ENCODE measurements around the gene GPHN.

GPHN gene

GRCh38 chr14:66859063-66859671, 351.2 kb downstream of the GPHN start:
- Histone ChIP-seq H3K27ac (ENCODE audit: low read depth, low read length, poor library complexity, severe bottlenecking) (no peak overlapping the region), H3K9me3 (ENCODE audit: low read length) (no peaks in the 10 kb centered on the region), H3K9me2 (ENCODE audit: low read depth, low read length) (no peaks in the 10 kb centered on the region), H2AFZ (ENCODE audit: low read length) (no peak overlapping the region), H3K36me3 (ENCODE audit: insufficient read depth, low read length) (no peaks in the 10 kb centered on the region), H3K79me2 (ENCODE audit: insufficient read depth, low read length) (no peaks in the 10 kb centered on the region), H3K9ac (ENCODE audit: low read length) (no peak overlapping the region), H3K4me3 (ENCODE audit: low read depth, low read length, poor library complexity, severe bottlenecking) (no peak overlapping the region), H4K20me1 (ENCODE audit: insufficient read depth, low read length) (no peaks in the 10 kb centered on the region), H3K27me3 (ENCODE audit: insufficient read depth, low read length) (no peaks in the 10 kb centered on the region), H3K4me1 (ENCODE audit: insufficient read depth, low read length, severe bottlenecking) (no peaks in the 10 kb centered on the region), H3F3A (ENCODE audit: insufficient read depth, low read length) (no peaks in the 10 kb centered on the region), H3K4me2 (ENCODE audit: low read length) (no peak overlapping the region)
- TF ChIP-seq CTCF (IDR thresholded peaks at IDR 0.05; ENCODE audit: low read length) (no peak), EZH2 (IDR thresholded peaks at IDR 0.05; ENCODE audit: borderline replicate concordance, low read length) (no peak)

GRCh38 chr14:66881596-66881995, 373.6 kb downstream of the GPHN start:
- Histone ChIP-seq H3K36me3 (ENCODE audit: insufficient read depth, low read length) (no peaks in the 10 kb centered on the region), H2AFZ (ENCODE audit: low read length) (no peak overlapping the region), H3K4me1 (ENCODE audit: insufficient read depth, low read length, severe bottlenecking) (no peaks in the 10 kb centered on the region), H3K9ac (ENCODE audit: low read length) (no peak overlapping the region), H3K4me3 (ENCODE audit: low read depth, low read length, poor library complexity, severe bottlenecking) (no peak overlapping the region), H3K27ac (ENCODE audit: low read depth, low read length, poor library complexity, severe bottlenecking) (no peak overlapping the region), H3K9me3 (ENCODE audit: low read length) (no peaks in the 10 kb centered on the region), H3K9me2 (ENCODE audit: low read depth, low read length) (no peaks in the 10 kb centered on the region), H3K79me2 (ENCODE audit: insufficient read depth, low read length) (no peaks in the 10 kb centered on the region), H3K4me2 (ENCODE audit: low read length) (no peak overlapping the region), H3F3A (ENCODE audit: insufficient read depth, low read length) (no peaks in the 10 kb centered on the region), H3K27me3 (ENCODE audit: insufficient read depth, low read length) (no peaks in the 10 kb centered on the region), H4K20me1 (ENCODE audit: insufficient read depth, low read length) (no peaks in the 10 kb centered on the region)
- TF ChIP-seq EZH2 (IDR thresholded peaks at IDR 0.05; ENCODE audit: borderline replicate concordance, low read length) (no peak), CTCF (IDR thresholded peaks at IDR 0.05; ENCODE audit: low read length) (no peak)

GRCh38 chr14:66884149-66884548, 376.2 kb downstream of the GPHN start:
- H3K9me2 ChIP-seq (ENCODE audit: low read depth, low read length), result no peaks in the 10 kb centered on the region
- H3K4me1 ChIP-seq (ENCODE audit: insufficient read depth, low read length, severe bottlenecking), result no peaks in the 10 kb centered on the region
- no peak overlapping the region for H3K4me3 ChIP-seq (ENCODE audit: low read depth, low read length, poor library complexity, severe bottlenecking)
- no peak for TF ChIP-seq CTCF (IDR thresholded peaks at IDR 0.05; ENCODE audit: low read length)
- H3K9ac ChIP-seq (ENCODE audit: low read length), result no peak overlapping the region
- no peaks in the 10 kb centered on the region for H3K9me3 ChIP-seq (ENCODE audit: low read length)
- H3K4me2 ChIP-seq (ENCODE audit: low read length), result no peak overlapping the region
- H3K36me3 ChIP-seq (ENCODE audit: insufficient read depth, low read length), result no peaks in the 10 kb centered on the region
- no peak overlapping the region for H3K27ac ChIP-seq (ENCODE audit: low read depth, low read length, poor library complexity, severe bottlenecking)
- H3K27me3 ChIP-seq (ENCODE audit: insufficient read depth, low read length), result no peaks in the 10 kb centered on the region
- H3F3A ChIP-seq (ENCODE audit: insufficient read depth, low read length), result no peaks in the 10 kb centered on the region
- H3K79me2 ChIP-seq (ENCODE audit: insufficient read depth, low read length), result no peaks in the 10 kb centered on the region
- H4K20me1 ChIP-seq (ENCODE audit: insufficient read depth, low read length), result no peaks in the 10 kb centered on the region
- no peak overlapping the region for H2AFZ ChIP-seq (ENCODE audit: low read length)
